Fibroblast of lung (primary cell): Measurements from ENCODE around the gene COX10.

Experiments used
- CTCF ChIP-seq, 2 donors: IDR thresholded peaks in 1 of 2; conservative IDR thresholded peaks in 1 of 2; 1 replicate in 1 of 2; 2 replicates in 1 of 2; pipeline ENCODE4 v1.5.1; 2011 to 2012; ENCODE audit warnings: low read length in 2 of 2, control low read depth in 1 of 2, inconsistent platforms in 1 of 2, low read depth in 1 of 2, mild to moderate bottlenecking in 1 of 2
- EZH2 ChIP-seq: IDR thresholded peaks from 2 replicates; pipeline ENCODE4 v1.5.1; 2012; ENCODE audit warnings: low read length, control low read depth, mild to moderate bottlenecking; ENCODE audit errors: missing control alignments

- TF ChIP-seq CTCF (conservative IDR thresholded peaks at IDR 0.05 in 1 of 2, IDR thresholded peaks at IDR 0.05 in 1 of 2; ENCODE audit: low read depth in 1 of 2, low read length in 2 of 2) (no peak), EZH2 (no peak)
Measured at GRCh38 chr17:14206891-14207290, 137.6 kb downstream of the COX10 start.
